Loucy (cell line): ENCODE data around the gene MRGPRE.

Source experiments
- H2AFZ ChIP-seq: fragments of 200-600 bp; sonication (generic); 2 replicates; pipeline ENCODE4 v1.6.0; 2016; ENCODE audit warnings: antibody characterized with exemption, mild to moderate bottlenecking, low read length, moderate library complexity
- H3F3A ChIP-seq: fragments of 200-600 bp; 2 replicates; pipeline ENCODE4 v1.6.0; 2016; ENCODE audit warnings: antibody characterized with exemption, low read depth, mild to moderate bottlenecking
- H3K27me3 ChIP-seq: fragments of 200-600 bp; sonication (generic); 2 replicates; pipeline ENCODE4 v1.6.1; 2014; ENCODE audit warnings: low read length, mild to moderate bottlenecking; ENCODE audit not compliant: insufficient read depth, poor library complexity, severe bottlenecking
- H3K36me3 ChIP-seq: fragments of 200-600 bp; sonication (generic); 2 replicates; pipeline ENCODE4 v1.6.1; 2016; ENCODE audit warnings: low read length; ENCODE audit not compliant: insufficient read depth
- H3K4me1 ChIP-seq: fragments of 200-600 bp; sonication (generic); 2 replicates; pipeline ENCODE4 v1.5.1; 2014; ENCODE audit warnings: low read length, mild to moderate bottlenecking; ENCODE audit not compliant: insufficient read depth, poor library complexity, severe bottlenecking
- H3K4me2 ChIP-seq: fragments of 200-600 bp; sonication (generic); 2 replicates; pipeline ENCODE4 v1.6.0; 2014; ENCODE audit warnings: antibody characterized with exemption, low read length, low read depth, mild to moderate bottlenecking; ENCODE audit not compliant: poor library complexity, severe bottlenecking
- H3K4me3 ChIP-seq: fragments of 200-600 bp; sonication (generic); 2 replicates; pipeline ENCODE4 v1.5.1; 2014; ENCODE audit warnings: low read length, mild to moderate bottlenecking, mixed read lengths; ENCODE audit not compliant: poor library complexity, severe bottlenecking
- H3K79me2 ChIP-seq: fragments of 200-600 bp; sonication (generic); 2 replicates; pipeline ENCODE4 v1.6.1; 2014; ENCODE audit warnings: low read length; ENCODE audit not compliant: insufficient read depth
- H3K9ac ChIP-seq: fragments of 200-600 bp; sonication (generic); 2 replicates; pipeline ENCODE4 v1.6.0; 2014; ENCODE audit warnings: mild to moderate bottlenecking, low read depth, low read length, moderate library complexity; ENCODE audit not compliant: poor library complexity, severe bottlenecking
- H3K9me2 ChIP-seq: fragments of 200-600 bp; sonication (generic); replicated peaks from 2 replicates; pipeline ENCODE4 v1.6.1; 2016; ENCODE audit warnings: low read depth, low read length, mixed read lengths
- H3K9me3 ChIP-seq: fragments of 200-600 bp; sonication (generic); 2 replicates; pipeline ENCODE4 v1.6.1; 2014; ENCODE audit warnings: mild to moderate bottlenecking, antibody characterized with exemption, low read length, low read depth; ENCODE audit not compliant: insufficient read depth
- H4K20me1 ChIP-seq: fragments of 200-600 bp; sonication (generic); 2 replicates; pipeline ENCODE4 v1.6.0; 2014; ENCODE audit warnings: antibody characterized with exemption, low read length, mild to moderate bottlenecking; ENCODE audit not compliant: insufficient read depth, poor library complexity, severe bottlenecking
- EZH2phosphoT487 ChIP-seq: fragments of 200-600 bp; IDR thresholded peaks from 2 replicates; pipeline ENCODE4 v1.6.1; 2018; ENCODE audit warnings: antibody characterized with exemption, mild to moderate bottlenecking, moderate library complexity, borderline replicate concordance
- TF ChIP-seq, protein P1 (sequence below): fragments of 200-600 bp; sonication (generic); conservative IDR thresholded peaks from 2 replicates; pipeline ENCODE4 v1.5.1; 2014; ENCODE audit warnings: mild to moderate bottlenecking, antibody characterized with exemption, low read length

The MRGPRE gene

GRCh38 chr11:3193373-3194015, 38.7 kb downstream of the MRGPRE start:
- no peak overlapping the region for H2AFZ ChIP-seq
- no peaks in the 10 kb centered on the region for H4K20me1 ChIP-seq
- no peaks in the 10 kb centered on the region for H3K9me2 ChIP-seq
- no peak for TF ChIP-seq EZH2phosphoT487
- TF ChIP-seq, protein P1, sequence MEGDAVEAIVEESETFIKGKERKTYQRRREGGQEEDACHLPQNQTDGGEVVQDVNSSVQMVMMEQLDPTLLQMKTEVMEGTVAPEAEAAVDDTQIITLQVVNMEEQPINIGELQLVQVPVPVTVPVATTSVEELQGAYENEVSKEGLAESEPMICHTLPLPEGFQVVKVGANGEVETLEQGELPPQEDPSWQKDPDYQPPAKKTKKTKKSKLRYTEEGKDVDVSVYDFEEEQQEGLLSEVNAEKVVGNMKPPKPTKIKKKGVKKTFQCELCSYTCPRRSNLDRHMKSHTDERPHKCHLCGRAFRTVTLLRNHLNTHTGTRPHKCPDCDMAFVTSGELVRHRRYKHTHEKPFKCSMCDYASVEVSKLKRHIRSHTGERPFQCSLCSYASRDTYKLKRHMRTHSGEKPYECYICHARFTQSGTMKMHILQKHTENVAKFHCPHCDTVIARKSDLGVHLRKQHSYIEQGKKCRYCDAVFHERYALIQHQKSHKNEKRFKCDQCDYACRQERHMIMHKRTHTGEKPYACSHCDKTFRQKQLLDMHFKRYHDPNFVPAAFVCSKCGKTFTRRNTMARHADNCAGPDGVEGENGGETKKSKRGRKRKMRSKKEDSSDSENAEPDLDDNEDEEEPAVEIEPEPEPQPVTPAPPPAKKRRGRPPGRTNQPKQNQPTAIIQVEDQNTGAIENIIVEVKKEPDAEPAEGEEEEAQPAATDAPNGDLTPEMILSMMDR, result no peak
- no peaks in the 10 kb centered on the region for H3F3A ChIP-seq
- H3K9ac ChIP-seq, result no peak overlapping the region
- no peaks in the 10 kb centered on the region for H3K4me1 ChIP-seq
- H3K79me2 ChIP-seq, result no peaks in the 10 kb centered on the region
- H3K36me3 ChIP-seq, result no peaks in the 10 kb centered on the region
- H3K4me2 ChIP-seq, result no peak overlapping the region
- H3K27me3 ChIP-seq, result no peaks in the 10 kb centered on the region
- no peaks in the 10 kb centered on the region for H3K9me3 ChIP-seq
- no peak overlapping the region for H3K4me3 ChIP-seq

DNA sequence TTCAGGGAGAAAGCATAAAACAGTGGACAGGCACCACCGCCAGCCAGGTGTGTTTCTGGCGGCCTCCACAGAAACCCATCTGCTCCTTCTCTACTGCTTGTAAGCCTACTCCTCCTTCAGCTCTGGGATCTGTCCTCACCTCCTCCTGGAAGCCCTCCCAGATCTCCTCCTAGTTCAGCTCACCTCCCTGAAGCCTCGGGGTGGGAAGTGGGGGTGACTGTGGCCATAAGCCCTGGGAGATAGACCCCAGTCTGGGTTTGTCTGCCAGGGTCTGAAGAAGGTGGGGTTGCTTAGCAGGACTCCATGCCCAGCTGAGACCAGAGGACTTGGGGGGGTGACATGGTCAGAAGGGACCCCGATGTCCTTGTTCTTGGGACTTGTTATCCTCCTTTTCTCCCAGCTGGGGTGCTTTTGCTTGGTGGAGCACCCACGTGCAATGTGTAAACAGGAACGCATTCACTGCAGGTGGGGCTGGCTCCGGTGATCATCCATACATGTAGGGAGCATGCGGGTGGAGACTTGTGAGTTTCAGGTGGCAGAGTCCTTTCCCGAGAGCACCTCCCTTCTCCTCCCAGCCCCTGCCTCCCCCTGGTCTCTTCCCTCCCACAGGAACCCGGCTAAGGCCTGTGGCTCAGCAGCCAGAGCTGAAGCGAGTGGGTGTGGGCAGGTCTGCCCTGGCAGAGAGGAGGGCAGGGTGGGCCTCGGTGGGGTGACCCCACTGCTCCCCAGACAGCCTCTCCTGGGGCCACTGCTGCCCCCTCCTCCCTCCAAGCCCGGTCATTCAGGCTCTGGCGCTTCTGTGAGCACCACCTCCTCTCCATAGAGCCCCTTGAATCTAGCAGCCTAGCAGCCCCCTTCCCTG, 39.5 kb downstream of the MRGPRE start:
- Histone ChIP-seq H3K4me3 (no peak overlapping the region), H4K20me1 (no peaks in the 10 kb centered on the region), H3F3A (no peaks in the 10 kb centered on the region), H3K27me3 (no peaks in the 10 kb centered on the region), H2AFZ (no peak overlapping the region), H3K79me2 (no peaks in the 10 kb centered on the region), H3K36me3 (no peaks in the 10 kb centered on the region), H3K4me2 (no peak overlapping the region), H3K9ac (no peak overlapping the region), H3K4me1 (no peaks in the 10 kb centered on the region), H3K9me3 (no peaks in the 10 kb centered on the region), H3K9me2 (no peaks in the 10 kb centered on the region)
- no peak for TF ChIP-seq EZH2phosphoT487
- TF ChIP-seq, protein P1, result no peak

- no peak overlapping the region for H3K4me2 ChIP-seq
- H4K20me1 ChIP-seq, result no peaks in the 10 kb centered on the region
These were observed 40.5 kb downstream of the MRGPRE start for GRCh38 chr11:3191586-3192324.

More at GRCh38 chr11:3191586-3192324, 40.5 kb downstream of the MRGPRE start:
- no peak for TF ChIP-seq EZH2phosphoT487
- TF ChIP-seq, protein P1, result no peak
- Histone ChIP-seq H3K9me2 (no peaks in the 10 kb centered on the region), H2AFZ (no peak overlapping the region), H3K4me3 (no peak overlapping the region), H3F3A (no peaks in the 10 kb centered on the region), H3K27me3 (no peaks in the 10 kb centered on the region), H3K9ac (no peak overlapping the region), H3K36me3 (no peaks in the 10 kb centered on the region), H3K4me1 (no peaks in the 10 kb centered on the region), H3K79me2 (no peaks in the 10 kb centered on the region), H3K9me3 (no peaks in the 10 kb centered on the region)
